ENCODE results near the gene MAP3K5. TPM values are rescaled to one million over a fixed set of nuclear protein-coding genes. Genes with fewer than 3 reads are reported as not detected.
A peak's percentile ranks its signal among the peaks of the same experiment; 100 is the strongest.

MAP3K5 gene, protein sequence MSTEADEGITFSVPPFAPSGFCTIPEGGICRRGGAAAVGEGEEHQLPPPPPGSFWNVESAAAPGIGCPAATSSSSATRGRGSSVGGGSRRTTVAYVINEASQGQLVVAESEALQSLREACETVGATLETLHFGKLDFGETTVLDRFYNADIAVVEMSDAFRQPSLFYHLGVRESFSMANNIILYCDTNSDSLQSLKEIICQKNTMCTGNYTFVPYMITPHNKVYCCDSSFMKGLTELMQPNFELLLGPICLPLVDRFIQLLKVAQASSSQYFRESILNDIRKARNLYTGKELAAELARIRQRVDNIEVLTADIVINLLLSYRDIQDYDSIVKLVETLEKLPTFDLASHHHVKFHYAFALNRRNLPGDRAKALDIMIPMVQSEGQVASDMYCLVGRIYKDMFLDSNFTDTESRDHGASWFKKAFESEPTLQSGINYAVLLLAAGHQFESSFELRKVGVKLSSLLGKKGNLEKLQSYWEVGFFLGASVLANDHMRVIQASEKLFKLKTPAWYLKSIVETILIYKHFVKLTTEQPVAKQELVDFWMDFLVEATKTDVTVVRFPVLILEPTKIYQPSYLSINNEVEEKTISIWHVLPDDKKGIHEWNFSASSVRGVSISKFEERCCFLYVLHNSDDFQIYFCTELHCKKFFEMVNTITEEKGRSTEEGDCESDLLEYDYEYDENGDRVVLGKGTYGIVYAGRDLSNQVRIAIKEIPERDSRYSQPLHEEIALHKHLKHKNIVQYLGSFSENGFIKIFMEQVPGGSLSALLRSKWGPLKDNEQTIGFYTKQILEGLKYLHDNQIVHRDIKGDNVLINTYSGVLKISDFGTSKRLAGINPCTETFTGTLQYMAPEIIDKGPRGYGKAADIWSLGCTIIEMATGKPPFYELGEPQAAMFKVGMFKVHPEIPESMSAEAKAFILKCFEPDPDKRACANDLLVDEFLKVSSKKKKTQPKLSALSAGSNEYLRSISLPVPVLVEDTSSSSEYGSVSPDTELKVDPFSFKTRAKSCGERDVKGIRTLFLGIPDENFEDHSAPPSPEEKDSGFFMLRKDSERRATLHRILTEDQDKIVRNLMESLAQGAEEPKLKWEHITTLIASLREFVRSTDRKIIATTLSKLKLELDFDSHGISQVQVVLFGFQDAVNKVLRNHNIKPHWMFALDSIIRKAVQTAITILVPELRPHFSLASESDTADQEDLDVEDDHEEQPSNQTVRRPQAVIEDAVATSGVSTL (N-terminal part only)
- 10 to 100 TPM; 25.5 to 28.3 TPM for total RNA-seq
- 10 to 100 TPM in 1 of 2 donors, 1 to 10 TPM in 1; 7.5 to 20.1 TPM for polyA plus RNA-seq
- long read RNA-seq, donor 1, partial matches to known transcripts, result 8 of 8 reads
- long read RNA-seq, donor 1, other reads (novel, unspliced or antisense), result 0 of 8 reads
- long read RNA-seq, donor 2, result 0 reads
- long read RNA-seq, donor 3, partial matches to known transcripts, result 8 of 8 reads
- long read RNA-seq, donor 3, other reads (novel, unspliced or antisense), result 0 of 8 reads
- long read RNA-seq, donor 4, result 0 reads
- long read RNA-seq, donor 5, result 0 reads

GRCh38 chr6:136792410-136793262, at the start of gene MAP3K5:
MAP3K5 (minus strand) TSS chr6:136792477; CDS start chr6:136792157, 320 bp downstream.
- Histone ChIP-seq H3K27me3 (ENCODE audit: control insufficient read depth in 3 of 3, insufficient read depth in 3 of 3, low read length in 2 of 3) (peaks cover 0 to 8% (median 0%) of the 10 kb centered on the region in 3 donors), H3K4me1 (ENCODE audit: control insufficient read depth in 5 of 5, insufficient read depth in 5 of 5, low read length in 5 of 5) (peaks cover 3 to 14% (median 6%) of the 10 kb centered on the region in 5 donors), H3K27ac (ENCODE audit: low read depth in 1 of 2, low read length in 1 of 2) (peak within 1 kb of the TSS; percentile 91 to 99), H3K36me3 (ENCODE audit: control insufficient read depth in 4 of 4, insufficient read depth in 4 of 4, low read length in 4 of 4) (no peaks in the 10 kb centered on the region), H3K9ac (ENCODE audit: insufficient read depth in 1 of 2, low read length in 2 of 2) (peak within 1 kb of the TSS; percentile 56 to 95), H3K9me3 (ENCODE audit: control insufficient read depth in 4 of 4, insufficient read depth in 3 of 4, low read length in 3 of 4) (no peaks in the 10 kb centered on the region), H3K4me3 (peak within 1 kb of the TSS; percentile 78)
- peak; percentile 80 for TF ChIP-seq CTCF (IDR thresholded peaks at IDR 0.05; ENCODE audit: control extremely low read depth, extremely low read depth)
- DNase-seq (peak; percentile 88 to 90 (median 89)), ATAC-seq (ENCODE audit: insufficient read depth, low FRiP score) (peak; percentile 89)
- 0 to 1% methylated on average over 66 to 89 of the region's 89 CpGs for WGBS, 2 donors

- Histone ChIP-seq H3K27me3 (ENCODE audit: control insufficient read depth in 3 of 3, insufficient read depth in 3 of 3, low read length in 2 of 3) (no peaks in the 10 kb centered on the region), H3K9ac (ENCODE audit: insufficient read depth in 1 of 2, low read length in 2 of 2) (no peak overlapping the region), H3K4me3 (no peak overlapping the region), H3K4me1 (ENCODE audit: control insufficient read depth in 5 of 5, insufficient read depth in 5 of 5, low read length in 5 of 5) (peaks cover 0 to 1% (median 0%) of the 10 kb centered on the region in 5 donors), H3K27ac (ENCODE audit: low read depth in 1 of 2, low read length in 1 of 2) (no peak overlapping the region), H3K36me3 (ENCODE audit: control insufficient read depth in 4 of 4, insufficient read depth in 4 of 4, low read length in 4 of 4) (peaks cover 0 to 3% (median 2%) of the 10 kb centered on the region in 4 donors), H3K9me3 (ENCODE audit: control insufficient read depth in 4 of 4, insufficient read depth in 3 of 4, low read length in 3 of 4) (no peaks in the 10 kb centered on the region)
- 92 to 95% methylated on average over 4 of the region's 4 CpGs for WGBS, 2 donors
- ATAC-seq (ENCODE audit: insufficient read depth, low FRiP score), result no peak
- TF ChIP-seq CTCF (IDR thresholded peaks at IDR 0.05; ENCODE audit: control extremely low read depth, extremely low read depth), result no peak
- no peak for DNase-seq
Measured at GRCh38 chr6:136840276-136841001, 48.2 kb upstream of the MAP3K5 start.

Measured in lung (tissue), 16 donors.